ENCODE results near the gene OLA1.

Gene OLA1

DNA sequence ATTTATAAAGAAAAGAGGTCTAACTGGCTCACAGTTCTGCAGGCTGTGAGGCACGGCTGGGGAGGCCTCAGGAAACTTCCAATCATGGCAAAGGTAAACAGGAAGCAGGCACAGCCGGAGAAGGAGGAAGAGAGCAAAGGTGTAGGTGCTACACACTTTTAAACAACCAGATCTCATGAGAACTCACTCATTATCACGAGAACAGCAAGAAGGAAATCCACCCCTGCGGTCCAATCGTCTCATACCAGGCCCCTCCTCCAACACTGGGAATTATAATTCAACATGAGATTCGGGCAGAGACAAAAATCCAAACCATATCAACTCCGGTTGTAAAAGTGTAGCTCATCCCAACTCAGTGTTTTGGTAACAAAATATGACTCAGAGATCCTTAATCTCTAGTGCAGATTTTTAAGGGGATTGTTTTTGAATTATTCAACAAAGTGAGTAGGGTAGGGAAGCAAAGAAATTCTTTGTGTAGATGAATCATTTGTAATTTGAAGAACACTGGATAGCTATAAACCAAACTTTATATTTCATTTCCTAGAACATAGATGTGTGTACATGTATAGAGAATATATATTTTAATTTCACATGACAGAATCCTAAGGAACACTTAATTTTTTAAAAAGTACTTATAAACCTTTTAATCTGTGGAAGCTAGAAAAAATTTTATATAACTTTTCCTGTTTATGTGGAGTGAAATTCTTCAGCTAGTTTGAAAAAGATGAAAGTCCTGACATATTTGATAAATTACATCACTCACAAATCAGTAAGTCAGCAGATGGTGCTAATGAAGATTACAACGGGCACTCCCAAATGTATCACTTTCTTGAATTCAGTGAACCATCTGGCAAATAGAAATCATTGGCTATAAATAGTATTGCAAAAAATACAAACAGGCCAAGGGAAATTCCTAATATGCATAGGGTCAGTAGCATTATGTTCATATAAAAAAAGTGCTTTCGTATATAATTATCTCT lies 130.1 kb downstream of the OLA1 start:
- DNase-seq (ENCODE audit: low read depth) = no peak

- DNase-seq (ENCODE audit: low read depth) = no peak
These were observed 136.3 kb downstream of the OLA1 start for GRCh38 chr2:174112073-174112472.

DNA sequence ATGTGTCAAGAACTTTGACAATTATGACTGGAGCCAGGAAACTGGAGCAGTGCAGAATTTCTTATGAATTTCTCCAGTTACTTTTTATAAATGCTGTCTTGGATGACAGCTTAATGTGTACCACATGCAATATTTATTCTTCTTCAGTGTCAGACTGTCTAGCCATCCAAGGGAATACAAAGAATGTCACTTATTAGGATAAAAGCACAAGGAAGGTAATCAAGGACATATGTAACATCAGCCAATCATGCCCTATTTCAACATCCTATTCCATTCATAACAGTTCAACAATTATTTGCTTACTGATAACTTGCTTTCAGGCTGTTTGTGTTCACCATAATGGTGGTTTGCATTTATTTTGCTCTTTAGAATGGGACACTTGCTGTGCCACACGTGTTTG lies 139.8 kb downstream of the OLA1 start:
- no peak for DNase-seq (ENCODE audit: low read depth)

GRCh38 chr2:174106736-174107135 lies 141.6 kb downstream of the OLA1 start:
- DNase-seq (ENCODE audit: low read depth) = no peak

DNA sequence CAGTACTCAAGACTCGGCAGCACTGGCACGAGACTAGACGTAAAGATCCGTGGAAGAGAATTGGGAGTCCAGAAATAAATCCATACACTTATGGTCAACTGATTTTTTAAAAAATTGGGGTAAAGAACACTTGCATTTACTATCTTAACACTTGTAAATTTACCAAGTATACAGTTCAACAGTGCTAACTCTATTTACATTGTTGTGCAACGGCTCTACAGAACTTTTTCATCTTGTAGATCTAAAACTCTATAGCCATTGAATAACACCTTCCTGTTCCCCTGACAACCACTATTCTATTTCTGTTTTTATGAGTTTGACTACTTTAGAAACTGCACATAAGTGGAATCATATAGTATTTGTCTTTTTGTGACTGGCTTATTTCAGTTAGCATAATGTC lies 153.8 kb downstream of the OLA1 start:
- no peak for DNase-seq (ENCODE audit: low read depth)

GRCh38 chr2:174090476-174090875 lies 157.9 kb downstream of the OLA1 start:
- DNase-seq (ENCODE audit: low read depth) = no peak

DNA sequence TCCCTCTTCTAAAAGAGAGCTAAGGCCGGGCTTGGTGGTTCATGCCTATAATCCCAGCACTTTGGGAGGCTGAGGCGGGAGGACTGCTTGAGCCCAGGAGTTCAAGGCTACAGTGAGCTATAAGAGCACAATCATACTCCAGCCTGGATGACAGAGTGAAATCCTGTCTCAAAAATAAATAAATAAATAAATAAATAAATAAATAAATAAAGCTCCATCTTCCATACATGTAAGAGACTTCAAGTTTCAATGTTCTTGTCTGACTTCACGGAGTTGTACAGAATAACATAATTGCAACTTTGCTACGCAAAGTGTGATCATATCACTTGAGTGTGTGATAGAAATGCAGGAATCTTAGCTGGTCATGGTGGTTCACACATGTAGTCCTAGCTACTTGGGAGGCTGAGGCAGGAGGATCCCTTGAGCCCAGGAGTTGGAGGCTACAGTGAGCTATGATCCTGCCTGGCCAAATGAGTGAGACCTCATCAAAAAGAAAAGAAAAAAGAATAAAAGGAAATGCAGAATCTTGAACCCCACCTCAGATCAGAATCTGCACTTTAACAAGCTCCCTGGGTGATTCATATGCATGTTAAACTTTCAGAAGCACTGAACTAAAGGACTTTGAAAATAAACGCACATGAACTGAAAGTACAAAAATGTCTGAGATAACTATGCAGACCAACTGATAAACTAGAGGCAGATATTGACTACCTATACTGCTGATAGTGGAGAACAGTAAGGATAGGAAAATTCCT lies 159.4 kb downstream of the OLA1 start:
- no peak for DNase-seq (ENCODE audit: low read depth)

- DNase-seq (ENCODE audit: low read depth) = no peak
These were observed 161.6 kb downstream of the OLA1 start for GRCh38 chr2:174086708-174087107.

DNA sequence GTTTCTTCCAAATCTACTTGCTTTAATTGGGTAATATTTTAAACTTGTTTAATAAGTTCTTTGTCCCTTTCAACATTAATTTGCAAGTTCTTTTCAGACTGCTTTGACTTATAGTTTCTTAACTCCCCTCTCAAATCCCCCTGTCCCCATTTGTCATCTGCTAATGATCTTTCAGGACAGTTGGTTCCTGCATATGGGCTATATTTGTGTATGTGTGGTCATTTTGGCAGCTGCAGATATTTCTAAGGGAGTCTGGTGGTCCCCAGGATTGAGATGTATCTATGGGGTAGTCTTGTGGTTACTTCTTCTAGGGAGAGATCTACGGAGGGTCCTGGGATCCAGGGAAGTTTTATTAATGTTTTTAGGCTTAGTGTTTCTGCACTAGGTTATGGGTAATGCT lies 162.6 kb downstream of the OLA1 start:
- DNase-seq (ENCODE audit: low read depth) = no peak

GRCh38 chr2:174083843-174084458 lies 164.4 kb downstream of the OLA1 start:
- no peak for DNase-seq (ENCODE audit: low read depth)

DNA sequence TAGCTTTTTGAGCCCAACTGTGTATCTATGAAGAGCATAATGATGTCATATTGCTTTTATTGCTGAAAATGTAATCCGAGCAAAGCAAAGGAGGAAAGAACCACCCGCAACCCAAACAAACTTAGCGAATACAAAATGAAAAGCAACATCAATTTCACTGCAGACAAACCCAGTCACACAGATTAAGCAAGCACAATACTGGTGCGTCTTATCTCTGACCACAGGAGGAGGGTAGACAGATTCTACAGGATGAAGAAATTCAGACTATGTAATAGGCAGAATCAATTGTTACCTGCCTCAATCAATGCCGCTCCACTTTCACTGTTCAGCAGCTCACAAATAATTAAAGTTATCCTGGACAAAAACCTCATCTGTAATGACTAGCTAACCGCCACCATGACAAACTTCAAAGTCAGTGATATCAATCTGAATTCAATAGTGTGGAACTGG lies 167.6 kb downstream of the OLA1 start:
- DNase-seq (ENCODE audit: low read depth) = no peak

DNA sequence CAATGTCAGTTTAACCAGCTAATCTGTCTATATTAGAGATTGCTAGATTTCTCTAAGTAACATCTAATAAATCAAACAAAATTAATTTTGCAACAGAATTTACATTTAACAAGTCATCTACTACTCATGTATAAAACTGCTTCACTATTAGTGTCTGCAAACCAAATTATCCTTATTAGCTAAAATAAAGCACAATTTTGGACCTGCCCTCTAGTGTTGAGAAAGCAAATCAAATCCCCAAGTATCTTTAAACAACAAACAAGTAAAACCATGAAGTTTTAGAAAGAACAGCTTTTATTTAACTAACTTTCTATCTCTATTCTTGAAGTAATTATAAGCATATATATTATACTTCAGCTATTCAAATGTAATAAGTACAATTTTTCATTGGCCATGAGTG lies 170.1 kb downstream of the OLA1 start:
- no peak for DNase-seq (ENCODE audit: low read depth)

DNA sequence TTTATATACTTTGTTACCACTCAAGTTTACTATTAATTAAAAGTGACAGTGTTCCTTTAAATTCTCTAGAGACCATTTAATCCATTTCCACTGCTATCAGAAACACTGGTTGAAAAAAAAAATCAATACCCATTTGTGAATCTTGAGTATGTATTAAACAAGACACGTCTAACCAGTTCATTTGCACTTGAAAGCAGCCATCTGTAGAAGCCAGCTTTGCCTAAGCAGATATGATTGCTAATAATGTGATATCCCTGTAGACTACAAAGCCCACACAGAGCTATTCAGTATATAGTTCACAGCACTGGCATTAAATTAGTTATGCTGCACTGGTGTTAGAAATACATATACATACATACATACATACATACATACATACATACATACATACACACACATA lies 171.4 kb downstream of the OLA1 start:
- DNase-seq (ENCODE audit: low read depth) = no peak

DNA sequence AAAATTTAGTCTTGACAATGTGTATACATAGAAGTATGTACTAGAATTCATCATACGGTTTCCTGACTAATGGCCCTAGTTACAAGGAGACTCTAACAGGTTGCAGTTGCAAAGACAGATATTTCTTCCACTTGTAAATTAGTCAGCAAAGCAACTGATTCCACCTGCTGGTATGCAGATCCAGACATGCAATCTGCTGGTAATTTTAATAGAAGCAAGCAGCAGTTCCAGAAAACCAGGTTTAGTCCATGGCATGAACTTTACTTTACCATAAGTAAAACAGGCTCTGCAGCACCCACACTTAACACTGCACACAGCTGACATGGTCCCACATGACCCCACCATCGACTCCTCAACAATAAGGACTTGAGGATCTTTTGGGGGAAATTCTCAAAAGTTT lies 172.3 kb downstream of the OLA1 start:
- no peak for DNase-seq (ENCODE audit: low read depth)

DNA sequence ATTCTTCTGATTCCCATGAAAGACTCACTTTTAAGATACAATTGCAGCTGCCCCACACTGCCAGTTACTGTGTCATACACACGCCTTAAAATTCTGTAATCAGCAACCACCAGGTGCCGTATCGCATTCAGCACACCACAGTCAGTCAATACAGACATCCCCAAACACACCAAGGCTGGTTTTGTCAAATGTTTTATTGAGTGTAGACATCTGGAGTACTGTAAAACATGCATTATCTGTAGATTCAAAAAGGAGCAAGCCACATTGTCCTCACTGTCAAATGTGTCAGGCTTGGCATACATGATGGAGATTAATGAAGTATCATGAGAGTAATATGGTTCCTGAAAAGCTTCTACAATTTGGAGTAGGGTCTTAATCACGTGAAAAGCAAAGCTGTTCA lies 173.5 kb downstream of the OLA1 start:
- DNase-seq (ENCODE audit: low read depth) = no peak

GRCh38 chr2:174072857-174073256 lies 175.5 kb downstream of the OLA1 start:
- DNase-seq (ENCODE audit: low read depth) = no peak

GRCh38 chr2:174072069-174072468 lies 176.3 kb downstream of the OLA1 start:
- no peak for DNase-seq (ENCODE audit: low read depth)

- DNase-seq (ENCODE audit: low read depth) = no peak
These were observed 177.0 kb downstream of the OLA1 start for GRCh38 chr2:174071321-174071720.

- DNase-seq (ENCODE audit: low read depth) = no peak
These were observed 178.1 kb downstream of the OLA1 start for GRCh38 chr2:174070281-174070680.

DNA sequence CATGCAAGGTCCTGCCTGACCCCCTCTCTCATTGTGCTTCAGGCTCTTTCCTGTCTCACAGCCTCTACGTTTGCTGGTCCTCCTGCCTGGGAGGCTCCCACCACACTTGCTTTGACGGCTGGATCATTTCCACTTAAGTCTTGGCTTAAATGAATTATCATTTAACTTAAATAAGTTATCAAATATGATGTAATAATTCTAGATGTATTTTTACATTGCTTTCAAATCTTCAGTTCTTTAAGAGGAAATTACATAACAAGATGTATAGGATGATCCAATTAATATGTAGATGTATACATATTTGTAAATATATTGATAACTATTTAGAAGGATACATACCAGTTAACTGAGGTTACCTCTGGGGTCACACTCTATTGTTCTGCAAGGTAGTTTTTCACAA lies 180.5 kb downstream of the OLA1 start:
- no peak for DNase-seq (ENCODE audit: low read depth)

- no peak for DNase-seq (ENCODE audit: low read depth)
These were observed 181.5 kb downstream of the OLA1 start for GRCh38 chr2:174066871-174067270.

GRCh38 chr2:174063492-174064092 lies 184.7 kb downstream of the OLA1 start:
- no peak for DNase-seq (ENCODE audit: low read depth)

Data from activated gamma-delta T cell treated with anti-CD3 and anti-CD28 coated beads, Interleukin-2, amount 50 U/mL, for 16 hours (primary cell).